ENCODE results near the gene SYS1.

DNA sequence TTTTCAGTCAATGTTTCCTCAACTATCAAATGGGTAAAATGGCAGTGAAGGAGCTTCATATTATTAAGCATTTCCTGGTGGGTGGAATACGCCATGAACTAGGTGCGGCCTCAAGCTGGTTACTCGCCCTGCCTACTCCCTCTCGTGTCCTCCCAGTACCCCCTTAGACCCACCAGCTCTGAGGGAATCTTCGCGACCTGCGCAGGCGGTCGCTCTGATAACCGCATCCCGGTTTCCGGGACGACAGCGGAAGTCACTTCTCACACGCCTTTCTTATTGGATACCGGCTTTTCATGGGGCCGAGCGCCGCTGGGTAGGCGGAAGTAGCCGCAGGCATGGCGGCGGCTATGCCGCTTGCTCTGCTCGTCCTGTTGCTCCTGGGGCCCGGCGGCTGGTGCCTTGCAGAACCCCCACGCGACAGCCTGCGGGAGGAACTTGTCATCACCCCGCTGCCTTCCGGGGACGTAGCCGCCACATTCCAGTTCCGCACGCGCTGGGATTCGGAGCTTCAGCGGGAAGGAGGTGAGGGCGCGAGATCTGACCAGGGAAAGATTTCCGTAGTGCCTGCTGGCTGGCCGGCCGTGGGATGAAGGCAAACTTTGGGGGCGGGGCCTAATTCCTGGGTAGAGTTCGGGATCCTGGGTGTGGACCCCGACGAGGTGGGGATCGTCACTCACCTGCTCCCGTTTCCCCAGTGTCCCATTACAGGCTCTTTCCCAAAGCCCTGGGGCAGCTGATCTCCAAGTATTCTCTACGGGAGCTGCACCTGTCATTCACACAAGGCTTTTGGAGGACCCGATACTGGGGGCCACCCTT is 53.1 kb downstream of the SYS1 start, which contains the start of gene PIGT:
- TF ChIP-seq, protein P1, sequence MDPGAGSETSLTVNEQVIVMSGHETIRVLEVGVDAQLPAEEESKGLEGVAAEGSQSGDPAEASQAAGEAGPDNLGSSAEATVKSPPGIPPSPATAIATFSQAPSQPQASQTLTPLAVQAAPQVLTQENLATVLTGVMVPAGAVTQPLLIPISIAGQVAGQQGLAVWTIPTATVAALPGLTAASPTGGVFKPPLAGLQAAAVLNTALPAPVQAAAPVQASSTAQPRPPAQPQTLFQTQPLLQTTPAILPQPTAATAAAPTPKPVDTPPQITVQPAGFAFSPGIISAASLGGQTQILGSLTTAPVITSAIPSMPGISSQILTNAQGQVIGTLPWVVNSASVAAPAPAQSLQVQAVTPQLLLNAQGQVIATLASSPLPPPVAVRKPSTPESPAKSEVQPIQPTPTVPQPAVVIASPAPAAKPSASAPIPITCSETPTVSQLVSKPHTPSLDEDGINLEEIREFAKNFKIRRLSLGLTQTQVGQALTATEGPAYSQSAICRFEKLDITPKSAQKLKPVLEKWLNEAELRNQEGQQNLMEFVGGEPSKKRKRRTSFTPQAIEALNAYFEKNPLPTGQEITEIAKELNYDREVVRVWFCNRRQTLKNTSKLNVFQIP (CRISPR knock-in tag; IDR thresholded peaks at IDR 0.05; ENCODE audit: borderline replicate concordance, low read depth) = no peak
- no peak for TF ChIP-seq TCF4 (CRISPR knock-in tag; IDR thresholded peaks at IDR 0.05; ENCODE audit: borderline replicate concordance)
- TF ChIP-seq TOX (CRISPR knock-in tag; IDR thresholded peaks at IDR 0.05; ENCODE audit: borderline replicate concordance) = no peak
- no peak for TF ChIP-seq ZNF70 (CRISPR knock-in tag; IDR thresholded peaks at IDR 0.05)
- no peak for TF ChIP-seq ZFP30 (CRISPR knock-in tag; IDR thresholded peaks at IDR 0.05)
- no peak for TF ChIP-seq RARB (CRISPR knock-in tag; IDR thresholded peaks at IDR 0.05)
- no peak for TF ChIP-seq PPARA (CRISPR knock-in tag; IDR thresholded peaks at IDR 0.05; ENCODE audit: borderline replicate concordance)
- TF ChIP-seq ZC3H10 (CRISPR knock-in tag; IDR thresholded peaks at IDR 0.05) = no peak
- TF ChIP-seq ZFP3 (CRISPR knock-in tag; IDR thresholded peaks at IDR 0.05) = no peak
- no peak for TF ChIP-seq GLIS3 (CRISPR knock-in tag; IDR thresholded peaks at IDR 0.05)
- no peak for TF ChIP-seq ZNF8 (CRISPR knock-in tag; IDR thresholded peaks at IDR 0.05)
- no peak for TF ChIP-seq ESRRG (CRISPR knock-in tag; IDR thresholded peaks at IDR 0.05)
- no peak for TF ChIP-seq PATZ1 (CRISPR knock-in tag; IDR thresholded peaks at IDR 0.05; ENCODE audit: borderline replicate concordance)

All from SK-N-SH treated with all-trans-retinoic acid at 6 μM for 48 hours (cell line).